A673 (cell line): ENCODE measurements around the gene ZNF689.

ENCODE experiments used
- CTCF ChIP-seq: fragments of 300-800, 200-600 bp; sonication (generic); conservative IDR thresholded peaks from 2 replicates; pipeline ENCODE4 v1.5.1; 2017; ENCODE audit warnings: low read depth, mild to moderate bottlenecking, antibody characterized with exemption, low read length, moderate library complexity, mixed read lengths
- EZH2 ChIP-seq: fragments of 200-600 bp; sonication (generic); IDR thresholded peaks from 2 replicates; pipeline ENCODE4 v1.6.1; 2017; ENCODE audit warnings: borderline replicate concordance, low read depth, mild to moderate bottlenecking, mixed read lengths, antibody characterized with exemption, low read length; ENCODE audit not compliant: poor library complexity, severe bottlenecking

GRCh38 chr16:30565526-30565925 is 44.7 kb downstream of the ZNF689 start:
- TF ChIP-seq CTCF (no peak), EZH2 (no peak)
